Measurements from ENCODE around the gene HRH3.

Gene HRH3

DNA sequence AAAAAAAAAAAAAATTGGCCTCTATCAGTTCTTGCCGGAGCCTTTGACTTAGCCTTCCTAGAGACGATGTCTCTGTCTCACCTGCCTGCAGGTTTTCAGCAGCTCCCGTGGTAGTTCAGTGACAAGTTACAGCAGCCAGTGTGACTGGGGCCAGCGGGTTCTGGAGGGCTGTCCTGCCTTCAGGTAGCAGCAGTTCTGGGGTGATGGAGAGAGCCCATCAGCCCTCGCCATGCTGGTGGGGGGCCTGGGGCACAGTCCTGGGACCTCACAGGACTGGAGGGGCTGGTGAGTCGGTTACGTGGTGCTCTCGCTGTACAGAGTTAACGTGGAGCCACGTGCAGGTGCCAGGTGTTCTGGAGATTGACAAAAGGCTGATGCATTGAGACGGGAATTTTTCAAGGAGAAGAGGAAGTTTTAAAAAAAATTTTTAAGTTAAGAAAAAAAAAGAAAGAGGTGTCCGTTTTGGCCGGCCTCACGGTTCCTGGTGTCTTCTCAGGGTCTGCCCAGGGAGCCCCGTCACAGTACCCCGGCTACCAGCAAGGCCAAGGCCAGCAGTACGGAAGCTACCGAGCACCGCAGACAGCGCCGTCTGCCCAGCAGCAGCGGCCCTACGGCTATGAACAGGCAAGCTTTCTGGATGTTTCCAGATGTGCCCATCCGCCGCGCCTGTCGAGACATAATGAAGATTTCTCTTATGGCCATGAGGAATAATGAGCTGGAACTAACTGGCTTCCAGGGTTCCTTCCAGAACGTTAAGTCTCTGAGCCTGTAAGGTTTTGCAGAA, 45.9 kb downstream of the HRH3 start:
- no peak for DNase-seq

DNA sequence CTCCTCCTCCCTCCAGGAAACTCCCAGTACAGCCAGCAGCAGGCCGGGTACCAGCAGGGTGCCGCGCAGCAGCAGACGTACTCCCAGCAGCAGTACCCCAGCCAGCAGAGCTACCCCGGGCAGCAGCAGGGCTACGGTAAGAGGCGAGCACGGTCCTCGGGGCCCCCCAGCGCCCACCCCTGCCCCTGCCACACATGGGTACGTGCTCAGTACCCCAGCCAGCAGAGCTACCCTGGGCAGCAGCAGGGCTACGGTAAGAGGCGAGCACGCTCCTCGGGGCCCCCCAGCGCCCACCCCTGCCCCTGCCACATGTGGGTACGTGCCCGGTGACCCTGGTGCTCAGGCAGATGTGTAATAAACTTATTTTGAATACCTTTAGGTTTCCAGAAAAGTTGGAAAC, 47.4 kb downstream of the HRH3 start:
- DNase-seq: no peak

DNA sequence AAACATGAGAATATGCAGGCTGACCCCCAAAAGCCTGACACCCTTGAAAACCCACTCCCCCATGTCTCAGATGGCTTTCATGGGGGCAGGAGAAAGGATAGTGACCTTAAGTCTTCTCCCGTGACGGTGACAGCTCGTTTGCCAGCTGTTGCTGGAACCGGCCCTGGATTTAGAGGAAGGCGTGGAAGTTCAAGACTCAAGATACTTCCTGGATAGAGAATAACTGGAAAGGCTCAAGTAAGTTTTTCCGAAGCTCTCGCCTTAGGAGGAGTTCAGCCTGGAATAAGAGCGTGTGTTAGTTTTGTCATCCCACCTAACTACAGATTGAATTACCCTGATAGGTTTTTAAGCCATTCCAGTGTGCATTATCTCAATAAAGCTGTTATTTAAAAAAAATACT, 48.8 kb downstream of the HRH3 start:
- no peak for DNase-seq

DNA sequence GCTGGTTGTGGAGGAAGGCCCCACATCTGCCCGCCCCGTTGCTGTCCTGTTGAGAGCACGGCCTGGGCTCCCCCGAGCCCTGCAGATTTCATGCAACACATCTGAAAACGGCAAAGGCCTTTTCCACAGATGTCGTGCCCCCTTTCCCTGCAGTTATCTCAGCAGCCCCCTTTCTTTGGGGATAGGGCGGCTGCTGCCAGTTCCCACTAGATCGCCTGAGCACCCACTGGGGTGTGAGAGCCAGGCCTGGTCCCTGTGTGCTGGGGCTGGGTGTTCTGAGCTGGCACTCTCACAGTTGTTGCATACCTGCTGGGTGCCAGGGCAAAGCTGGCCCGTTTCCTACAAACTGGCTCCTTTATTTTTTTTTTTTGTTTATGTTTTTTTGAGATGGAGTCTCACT, 49.5 kb downstream of the HRH3 start:
- DNase-seq: no peak

DNA sequence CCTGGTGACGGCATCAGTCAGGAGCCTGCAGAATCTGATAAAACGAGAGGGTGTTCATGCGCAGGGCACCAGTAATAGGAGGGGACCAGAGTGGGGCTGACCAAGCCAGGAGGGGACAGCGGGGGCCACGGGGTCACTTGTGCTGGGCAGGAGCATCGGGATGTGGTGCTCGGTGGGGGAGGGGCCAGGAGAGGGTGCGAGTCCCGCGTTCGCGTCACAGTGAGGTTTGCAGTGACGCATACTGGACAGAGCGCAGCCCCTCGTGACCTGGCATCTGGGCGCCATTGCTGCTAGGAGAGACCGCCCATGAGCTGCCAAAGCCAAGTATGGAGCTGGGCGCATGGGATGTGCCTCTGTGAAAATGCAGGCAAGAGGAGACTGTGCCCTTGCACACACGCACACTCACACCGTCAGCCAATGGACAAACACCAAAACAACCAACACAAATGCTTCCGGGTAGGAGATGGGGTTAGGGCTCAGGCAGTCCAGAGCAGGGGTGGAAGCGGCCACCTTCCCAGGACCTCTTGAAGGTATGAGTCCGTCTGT, 51.1 kb downstream of the HRH3 start:
- DNase-seq: no peak

DNA sequence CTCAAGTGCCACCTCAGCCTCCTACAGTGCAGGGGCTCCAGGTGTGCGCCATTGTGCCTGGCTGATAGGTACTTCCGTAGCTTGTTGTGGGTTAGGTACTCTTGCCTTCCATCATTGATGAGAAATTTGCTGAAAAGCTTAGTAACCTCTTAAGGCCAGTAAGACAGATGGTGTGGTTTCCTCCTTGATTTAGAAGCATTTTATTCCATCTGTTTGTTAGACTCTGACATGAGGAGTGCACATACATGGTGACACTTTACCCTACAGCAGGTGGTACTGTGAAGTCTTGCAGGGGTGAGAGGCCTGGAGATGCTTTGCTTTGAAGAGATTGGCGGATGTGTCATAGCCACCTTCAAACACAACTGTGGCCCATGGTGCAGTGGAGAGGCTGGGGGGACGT, 52.0 kb downstream of the HRH3 start:
- DNase-seq: no peak

DNA sequence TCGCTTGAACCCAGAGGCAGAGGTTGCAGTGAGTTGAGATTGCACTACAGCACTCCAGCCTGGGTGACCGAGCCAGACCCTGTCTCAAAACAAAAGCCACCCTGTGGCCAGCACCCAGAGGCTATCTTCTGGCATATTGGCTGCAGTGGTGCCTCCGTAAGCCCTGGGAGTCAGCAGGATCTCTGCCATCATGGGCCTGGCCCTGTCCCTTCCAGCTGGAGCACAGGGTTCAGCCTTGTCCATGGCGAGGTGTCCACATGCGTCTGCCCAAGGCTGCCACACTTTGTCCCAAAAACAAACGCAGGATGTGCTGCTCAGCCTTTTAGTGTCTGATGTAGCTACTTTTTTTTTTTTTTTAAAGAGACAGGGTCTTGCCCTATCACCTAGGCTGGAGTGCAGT, 52.6 kb downstream of the HRH3 start:
- DNase-seq: no peak

DNA sequence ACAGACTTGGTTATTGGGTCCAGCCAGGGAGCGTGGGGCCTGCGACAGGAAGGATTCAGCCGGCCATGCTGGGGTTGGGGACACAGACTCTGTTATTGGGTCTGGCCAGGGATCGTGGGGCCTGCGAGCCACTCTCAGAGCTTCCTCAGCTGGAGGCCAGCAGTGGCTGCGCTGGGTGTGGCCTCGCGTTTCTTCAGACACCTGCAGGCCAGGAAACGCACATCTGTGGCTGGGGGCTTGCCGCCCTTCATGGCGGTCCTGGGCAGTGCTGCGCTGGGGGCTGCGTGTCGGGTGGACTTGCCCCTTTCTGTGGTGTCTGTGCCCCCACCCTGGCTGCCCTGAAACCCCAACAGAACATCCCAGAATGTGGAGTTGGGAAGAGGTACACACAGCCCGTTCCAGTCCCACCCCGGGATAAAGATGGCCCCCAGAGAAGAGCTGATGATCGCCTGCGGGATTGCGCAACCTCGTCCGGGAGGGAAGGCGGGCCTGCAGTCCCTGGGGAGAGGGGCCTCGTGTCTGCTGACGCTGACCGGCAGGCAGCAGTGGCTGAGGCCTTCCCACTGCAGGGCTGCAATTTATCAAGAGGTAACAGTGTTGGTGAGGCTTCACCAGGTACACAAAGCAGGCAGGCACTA, 54.2 kb downstream of the HRH3 start:
- no peak for DNase-seq
